Kasumi-1 (cell line): ENCODE measurements around the gene ANO4.
"Not testable (repeated sequence)": the region's sequence is repeated elsewhere in the genome, so short reads cannot be mapped to it uniquely, and the experiment has no call there.

ENCODE experiments used
- DNase-seq, 2 experiments: peaks; one replicate each; lab custom pipeline; 2025; lab: John Stamatoyannopoulos, UW

Gene ANO4

DNA sequence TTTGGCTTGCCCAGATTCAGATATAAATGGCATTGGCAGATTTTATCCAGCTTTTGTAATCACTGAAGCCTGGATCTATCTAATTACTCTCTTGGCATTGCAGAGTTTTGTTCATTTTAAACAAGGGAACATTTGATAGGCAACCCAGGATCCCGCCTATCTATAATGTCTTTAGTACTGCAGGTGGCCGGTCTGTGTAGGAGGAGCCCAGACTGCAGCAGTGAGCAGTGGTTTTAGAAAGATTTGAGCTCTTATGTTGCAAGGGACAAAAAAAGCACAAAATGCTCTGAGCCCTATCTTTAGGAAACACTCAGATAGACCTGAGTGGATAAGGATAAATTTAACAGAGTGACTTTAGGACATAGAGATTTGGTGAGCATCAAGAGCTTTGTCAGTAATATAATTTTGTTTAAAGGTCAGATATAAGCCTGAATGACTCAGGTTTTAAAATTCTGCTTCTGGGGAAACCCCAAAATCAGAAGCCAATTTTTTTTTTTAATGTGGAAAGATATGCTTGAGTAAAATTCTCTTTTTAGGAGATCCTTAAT is 250.0 kb downstream of the ANO4 start:
- DNase-seq = no peak

DNA sequence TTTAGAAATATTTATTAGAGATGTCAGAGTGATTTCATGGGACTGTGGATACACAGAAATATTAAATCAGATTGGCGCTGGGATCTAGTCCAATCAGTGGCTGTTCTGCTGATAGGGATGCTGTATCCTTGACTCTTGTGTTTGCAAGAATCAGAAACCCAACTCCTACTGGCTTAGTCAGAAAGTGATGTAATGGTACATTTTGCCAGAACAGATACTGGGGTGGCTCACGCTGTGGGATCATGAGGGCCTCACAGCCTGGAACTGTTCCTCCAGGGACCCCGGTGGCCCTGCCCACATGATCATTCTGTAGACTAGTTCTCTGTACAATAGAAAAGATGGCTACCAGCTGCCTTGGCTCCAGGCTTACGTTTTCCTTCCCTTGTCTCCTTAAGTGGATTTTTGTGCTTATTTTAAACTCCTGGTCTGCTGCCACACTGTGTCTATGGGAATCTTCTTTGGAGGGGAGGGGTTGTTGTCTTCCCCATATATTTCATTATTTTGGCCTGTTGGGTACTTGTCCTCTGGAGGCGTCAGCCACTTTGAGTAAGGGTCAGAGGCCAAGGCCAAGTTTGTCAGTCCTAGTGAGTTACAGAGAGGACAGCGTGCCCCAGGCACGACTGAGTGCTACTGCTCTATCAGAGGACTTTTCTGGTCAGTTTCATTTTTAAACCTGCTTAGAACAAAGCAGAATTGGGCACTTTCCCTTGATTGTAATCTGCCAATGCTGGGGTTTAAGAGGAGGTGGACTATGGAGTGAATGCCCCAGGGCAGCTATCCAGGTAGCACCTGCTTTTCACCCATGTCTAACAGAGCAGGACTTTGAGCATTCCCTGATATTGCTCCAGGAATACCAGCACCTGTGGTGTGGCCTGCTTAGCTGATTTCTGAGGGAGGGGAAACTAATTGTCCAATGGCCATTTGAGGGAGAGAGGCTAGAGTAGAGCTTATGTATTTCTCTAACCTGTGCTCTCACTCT is 251.2 kb downstream of the ANO4 start:
- DNase-seq = no peak

DNA sequence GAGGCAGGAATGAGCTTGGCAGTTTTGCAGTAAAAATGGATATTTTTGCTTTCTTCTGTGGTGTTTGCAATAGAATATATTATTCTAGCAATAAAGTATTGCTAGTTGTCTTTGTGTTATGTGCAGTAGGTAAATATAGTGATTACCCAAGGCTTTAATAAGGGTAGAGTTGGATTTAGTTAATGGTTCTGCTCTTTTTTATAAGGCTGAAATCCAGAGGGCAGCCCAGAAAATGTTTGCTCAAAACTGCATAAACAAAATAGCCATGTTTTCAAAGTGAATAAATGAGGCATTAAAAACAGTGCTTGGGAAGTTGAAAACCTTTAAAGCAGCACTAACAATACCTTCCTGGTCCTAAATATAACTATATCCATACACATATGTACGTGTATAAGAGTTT is 253.1 kb downstream of the ANO4 start:
- DNase-seq = no peak

DNA sequence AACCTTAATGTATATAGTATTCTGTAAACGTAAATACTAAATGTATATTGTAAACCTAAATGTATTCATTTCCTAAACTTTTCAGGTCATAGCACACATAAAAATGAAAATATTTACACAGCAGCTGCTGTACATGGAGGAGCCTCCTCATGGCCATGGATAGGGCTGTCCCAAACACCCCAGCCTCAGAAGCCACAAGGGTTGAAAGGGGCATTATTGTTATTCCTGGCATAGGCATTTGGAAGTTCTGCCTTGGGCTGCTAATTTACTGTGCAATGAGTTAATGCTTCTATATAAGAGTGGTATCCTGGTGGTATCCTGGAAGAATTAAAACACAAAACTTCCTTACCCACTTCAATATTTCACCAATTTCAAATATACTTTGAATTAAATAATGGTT is 256.1 kb downstream of the ANO4 start:
- no peak for DNase-seq

DNA sequence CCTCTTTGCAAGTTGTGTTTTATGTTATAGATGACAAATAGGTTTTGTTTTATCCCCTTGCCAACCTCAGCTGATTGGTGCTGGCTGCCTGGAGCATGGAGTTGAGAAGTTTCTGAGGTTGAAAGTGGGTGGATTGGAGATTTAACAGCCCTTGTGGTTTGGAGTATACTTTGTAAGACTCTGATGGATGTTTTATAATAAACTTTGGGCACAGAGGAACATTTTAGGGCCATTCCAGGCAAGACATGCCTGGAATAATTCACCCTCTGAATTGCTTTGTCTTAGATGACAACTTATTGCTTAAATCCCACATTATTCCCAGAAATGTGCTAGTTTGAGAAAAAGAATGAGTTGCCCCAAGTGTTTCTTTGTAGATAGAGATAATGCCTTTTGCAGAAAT is 256.6 kb downstream of the ANO4 start:
- DNase-seq = no peak

DNA sequence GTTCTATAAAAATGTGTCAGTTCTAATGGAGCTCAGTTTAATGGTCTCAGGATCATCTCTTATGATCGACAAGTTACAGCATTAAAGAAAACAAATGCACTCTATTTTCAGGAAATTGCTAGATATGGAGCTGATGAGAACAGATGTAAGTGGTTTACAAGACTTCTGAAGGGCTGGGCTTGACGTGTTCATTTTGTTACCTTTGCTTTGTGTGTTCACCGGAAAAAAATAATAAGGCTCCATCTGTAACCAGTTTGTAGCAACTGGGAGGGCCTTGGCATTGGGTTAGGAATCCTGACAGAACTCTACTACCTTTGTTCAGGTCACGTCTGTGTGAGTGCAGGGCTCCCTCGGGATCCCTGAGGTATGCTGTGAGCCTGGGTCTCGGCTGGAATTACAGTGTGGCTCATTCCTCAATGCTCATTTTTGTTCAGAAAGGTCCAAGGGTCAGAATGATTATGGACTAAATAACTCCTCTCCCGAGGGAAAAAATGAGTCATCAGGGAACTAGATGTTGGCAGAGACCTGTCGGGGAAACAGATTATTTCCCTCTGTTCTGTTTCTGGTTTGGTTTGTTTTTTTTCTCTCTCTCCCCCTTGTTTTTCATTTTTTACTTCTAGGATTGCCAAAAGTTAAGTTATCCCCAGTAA is 257.4 kb downstream of the ANO4 start:
- DNase-seq = no peak

DNA sequence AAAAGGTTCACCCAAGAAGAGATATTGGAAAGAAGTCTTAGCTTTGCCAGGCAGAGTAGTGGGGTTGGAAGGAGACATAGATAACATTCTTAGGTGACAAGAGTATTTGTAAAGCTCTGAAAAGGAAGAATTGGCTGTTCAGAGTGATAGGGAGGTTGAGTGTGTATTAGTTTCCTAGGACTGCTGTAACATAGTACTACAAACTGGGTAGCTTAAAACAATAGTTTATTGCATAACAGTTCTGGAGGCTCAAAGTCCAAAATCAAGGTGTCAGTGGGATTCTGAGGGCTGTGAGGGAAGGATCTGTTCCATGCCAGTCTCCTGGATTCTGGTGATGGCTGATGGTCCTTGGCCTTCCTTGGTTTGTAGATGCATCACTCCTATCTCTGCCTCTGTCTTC is 258.6 kb downstream of the ANO4 start:
- DNase-seq = no peak

DNA sequence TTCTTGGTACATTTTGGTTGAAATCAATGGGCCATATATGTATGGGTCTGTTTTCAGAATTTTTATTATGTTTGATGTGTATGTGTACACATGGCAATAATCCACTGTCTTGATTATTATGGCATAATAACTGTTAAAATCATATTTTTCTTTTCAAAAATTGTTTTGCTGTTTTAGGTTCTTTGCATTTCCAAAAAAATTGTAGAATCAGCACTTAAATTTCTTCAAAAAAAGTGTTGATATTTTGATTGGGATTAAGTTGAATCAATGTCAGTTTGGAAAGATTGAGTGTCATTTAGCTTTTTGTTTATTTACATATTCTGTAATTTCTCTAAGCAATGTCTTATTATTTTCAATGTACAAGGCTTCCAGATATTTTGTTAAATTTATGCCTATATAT is 261.4 kb downstream of the ANO4 start:
- DNase-seq = no peak

DNA sequence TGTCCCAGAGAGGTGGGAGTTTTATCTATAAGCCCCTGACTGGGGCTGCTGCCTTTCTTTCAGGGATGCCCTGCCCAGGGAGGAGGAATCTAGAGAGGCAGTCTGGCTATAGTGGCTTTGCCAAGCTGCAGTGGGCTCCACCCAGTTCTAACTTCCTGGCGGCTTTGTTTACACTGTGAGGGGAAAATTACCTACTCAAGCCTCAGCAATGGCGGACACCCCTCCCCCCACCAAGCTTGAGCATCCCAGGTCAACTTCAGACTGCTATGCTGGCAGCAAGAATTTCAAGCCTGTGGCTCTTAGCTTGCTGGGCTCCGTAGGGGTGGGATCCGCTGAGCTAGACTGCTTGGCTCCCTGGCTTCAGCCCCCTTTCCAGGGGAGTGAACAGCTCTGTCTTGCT is 267.9 kb downstream of the ANO4 start:
- DNase-seq = not testable (repeated sequence)

DNA sequence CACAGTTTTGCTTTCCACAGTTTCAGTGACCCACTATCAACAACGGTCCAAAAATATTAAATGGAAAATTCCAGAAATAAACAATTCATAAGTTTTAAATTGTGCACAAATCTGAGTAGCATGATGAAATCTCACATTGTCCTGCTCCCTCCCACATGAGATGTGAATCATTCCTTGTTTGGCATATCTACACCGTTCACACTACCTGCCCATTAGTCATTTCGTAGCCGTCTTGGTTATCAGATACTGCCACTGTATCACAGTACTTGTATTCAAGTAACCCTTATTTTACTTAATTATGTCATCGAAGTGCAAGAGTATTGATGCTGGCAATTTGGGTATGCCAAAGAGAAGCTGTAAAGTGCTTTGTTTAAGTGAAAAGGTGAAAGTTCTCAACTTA is 270.1 kb downstream of the ANO4 start:
- DNase-seq = no peak

DNA sequence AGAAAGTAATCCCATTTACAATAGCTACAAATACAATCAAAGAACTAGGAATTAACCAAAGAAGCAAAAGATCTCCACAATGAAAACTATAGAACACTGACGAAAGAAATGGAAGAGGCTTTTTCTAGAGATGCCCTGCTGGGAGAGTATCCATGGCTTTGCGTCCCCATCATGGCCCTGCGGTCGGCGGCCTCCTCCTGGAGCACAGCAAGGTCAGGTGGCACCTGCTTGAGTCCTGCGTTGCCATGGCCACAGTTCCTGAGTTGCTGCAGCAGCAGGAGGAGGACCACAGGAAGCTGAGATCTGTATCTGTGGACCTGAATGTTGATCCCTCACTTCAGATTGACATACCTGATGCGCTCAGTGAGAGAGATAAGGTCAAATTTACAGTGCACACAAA is 271.9 kb downstream of the ANO4 start:
- no peak for DNase-seq

DNA sequence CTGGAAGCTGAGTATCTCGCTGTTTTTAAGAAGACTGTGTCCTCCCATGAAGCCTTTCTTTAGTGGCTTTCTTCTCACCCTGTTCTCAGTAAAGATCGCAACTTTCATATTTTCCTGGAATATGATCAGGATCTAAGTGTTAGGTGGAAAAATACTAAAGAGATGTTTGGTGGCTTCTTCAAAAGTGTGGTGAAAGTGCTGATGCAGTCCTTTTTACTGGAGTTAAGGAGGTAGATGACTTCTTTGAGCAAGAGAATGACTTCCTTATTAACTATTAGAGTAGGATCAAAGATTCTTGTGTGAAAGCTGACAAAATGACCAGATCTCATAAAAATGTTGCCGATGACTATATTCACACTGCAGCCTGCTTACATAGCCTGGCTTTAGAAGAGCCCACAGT is 273.8 kb downstream of the ANO4 start:
- DNase-seq = no peak

DNA sequence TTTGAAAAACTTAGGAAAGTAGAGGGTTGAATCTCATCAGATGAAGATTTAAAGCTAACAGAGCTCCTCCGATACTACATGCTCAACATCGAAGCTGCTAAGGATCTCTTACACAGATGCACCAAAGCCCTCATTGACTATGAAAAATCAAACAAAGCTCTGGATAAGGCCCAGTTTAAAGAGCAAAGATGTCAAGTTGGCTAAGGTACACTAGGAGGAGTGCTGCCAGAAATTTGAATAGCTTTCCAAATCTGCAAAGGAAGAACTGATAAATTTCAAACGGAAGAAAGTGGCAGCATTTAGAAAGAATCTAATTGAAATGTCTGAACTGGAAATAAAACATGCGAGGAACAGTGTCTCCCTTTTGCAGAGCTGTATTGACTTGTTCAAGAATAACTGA is 274.3 kb downstream of the ANO4 start:
- no peak for DNase-seq

DNA sequence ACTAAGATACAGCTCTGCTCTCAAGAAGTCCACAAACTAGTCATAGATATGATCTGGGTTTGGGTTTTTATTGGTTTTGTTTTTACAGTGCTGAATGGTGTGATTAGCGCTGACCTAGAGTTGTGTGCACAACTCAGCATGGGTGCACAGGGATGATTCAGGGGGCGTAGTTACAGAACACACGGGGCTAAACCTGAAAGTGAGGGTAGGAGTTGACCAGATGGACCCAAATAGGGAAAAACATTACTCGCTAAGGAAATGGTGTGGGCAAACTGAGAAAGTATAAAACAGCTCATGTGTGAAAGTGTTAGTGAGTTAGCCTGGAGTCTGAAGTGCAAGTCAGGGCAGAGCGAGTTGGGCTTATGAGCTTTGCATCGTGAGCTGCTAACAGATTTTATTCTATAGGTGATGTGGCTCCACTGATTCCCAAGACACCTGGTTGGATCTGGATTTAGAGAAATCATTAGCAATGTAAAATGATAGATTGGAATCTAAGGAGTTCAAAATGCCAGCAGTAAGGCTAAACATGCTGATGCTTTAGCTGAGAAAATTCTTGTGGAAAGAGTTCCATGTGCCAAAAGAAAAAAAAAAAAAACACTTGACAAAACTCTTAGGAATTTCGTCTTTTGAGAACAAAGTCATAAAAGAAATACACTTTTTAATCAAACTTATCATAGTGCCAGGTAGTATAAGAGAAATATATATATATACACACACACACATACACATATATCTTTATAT is 280.5 kb downstream of the ANO4 start:
- DNase-seq = no peak

DNA sequence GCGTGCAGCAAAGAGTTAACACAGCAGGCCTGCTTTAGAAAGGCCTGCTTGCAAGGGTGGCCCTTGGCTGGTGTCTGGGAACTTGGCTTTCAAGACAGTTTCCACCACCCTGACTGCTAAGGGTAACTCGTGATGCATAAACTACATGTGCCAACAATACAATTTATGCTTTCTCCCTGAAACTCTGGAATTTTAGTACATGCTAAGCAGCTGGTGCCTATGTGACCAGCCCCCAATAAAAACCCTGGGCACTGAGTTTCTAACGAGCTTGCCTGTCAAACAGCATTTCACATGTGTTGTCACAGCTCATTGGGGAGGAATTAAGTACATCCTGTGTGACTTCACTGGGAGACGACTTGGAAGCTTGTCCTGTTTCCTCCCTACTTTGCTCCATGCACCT is 282.3 kb downstream of the ANO4 start:
- no peak for DNase-seq

DNA sequence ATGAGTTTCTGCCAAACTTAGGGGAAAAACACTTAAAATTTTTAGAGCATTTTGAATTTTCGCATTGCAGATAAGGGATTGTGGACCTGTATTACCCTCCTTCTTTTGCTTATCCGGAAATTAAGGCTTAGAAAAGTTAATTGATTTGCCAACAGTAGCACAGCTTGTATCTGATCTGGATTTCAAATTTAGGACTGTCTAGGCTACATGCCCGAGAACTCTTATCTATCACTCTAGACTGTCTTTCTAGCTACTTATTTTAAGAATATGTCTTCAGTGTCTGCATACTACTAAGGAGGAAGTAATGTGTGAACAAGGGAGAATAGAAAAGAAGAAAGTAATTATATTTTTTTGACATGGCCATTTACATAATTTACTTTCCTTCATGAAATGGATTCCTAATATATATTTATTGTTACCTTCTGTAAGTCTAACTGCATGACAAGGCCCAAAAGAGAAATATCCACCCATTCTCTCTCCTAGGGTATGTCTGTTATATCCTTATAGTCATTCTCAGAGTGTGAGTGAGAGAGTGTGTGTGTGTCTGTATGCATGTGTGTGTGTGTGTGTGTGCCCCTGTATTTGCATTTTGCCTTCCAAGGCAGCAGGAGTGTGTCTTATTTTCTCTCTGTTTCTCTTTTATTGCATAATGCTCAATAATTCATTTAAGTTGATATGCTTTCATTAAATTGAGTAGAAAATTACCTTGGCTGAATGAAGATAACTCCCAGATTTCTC is 283.4 kb downstream of the ANO4 start:
- no peak for DNase-seq

DNA sequence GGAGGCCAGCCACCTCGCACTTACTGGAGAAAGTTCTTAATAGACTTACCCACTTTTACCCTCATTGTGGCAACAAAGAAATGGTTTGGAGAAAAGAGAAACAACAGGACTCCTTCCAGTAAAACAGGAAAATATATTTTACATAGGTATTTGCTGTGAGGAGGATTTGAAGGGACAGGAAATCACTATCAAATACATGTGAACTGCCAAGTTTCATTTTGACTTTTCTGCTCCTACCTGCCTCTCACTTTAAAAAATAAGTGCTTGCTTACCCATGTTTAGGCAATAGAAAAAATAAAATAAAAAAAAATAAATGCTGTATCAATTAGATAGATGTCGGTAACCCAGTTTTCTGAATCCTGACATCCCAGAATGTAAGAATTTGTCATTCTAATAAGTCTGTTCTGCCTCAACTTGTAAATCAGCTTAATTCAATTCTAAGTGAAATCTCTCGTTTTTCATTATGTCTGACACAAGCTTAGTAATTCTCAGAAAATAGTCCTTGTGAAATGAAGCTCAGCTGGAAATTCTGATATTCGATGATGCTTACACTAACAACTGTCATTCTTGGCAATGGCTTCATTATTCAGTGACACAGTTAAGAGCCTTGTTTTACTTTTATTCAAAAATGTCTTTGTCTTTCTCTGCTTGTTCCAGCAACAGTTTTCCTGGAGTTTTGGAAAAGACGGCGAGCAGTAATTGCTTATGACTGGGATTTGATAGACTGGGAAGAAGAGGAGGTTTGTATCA is 284.1 kb downstream of the ANO4 start:
- DNase-seq = no peak

DNA sequence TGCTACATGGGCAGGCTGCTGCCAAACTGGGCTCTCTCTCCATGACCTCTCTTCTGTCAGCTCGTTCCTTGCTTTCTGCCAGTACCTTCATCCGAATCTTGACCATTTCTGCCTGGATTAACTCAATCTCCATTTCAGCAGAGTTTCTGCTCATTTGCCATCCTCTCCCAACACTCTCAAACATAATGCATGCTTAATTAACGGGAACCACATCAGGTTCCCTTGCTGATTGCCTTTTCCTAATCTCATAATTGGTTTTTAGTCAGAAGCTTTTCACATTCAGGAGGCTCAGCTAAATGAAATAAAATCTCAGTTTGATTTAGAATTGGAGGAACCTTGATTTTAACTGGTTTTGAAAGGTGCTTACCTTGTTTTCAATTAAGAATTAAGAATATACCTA is 288.1 kb downstream of the ANO4 start:
- no peak for DNase-seq

DNA sequence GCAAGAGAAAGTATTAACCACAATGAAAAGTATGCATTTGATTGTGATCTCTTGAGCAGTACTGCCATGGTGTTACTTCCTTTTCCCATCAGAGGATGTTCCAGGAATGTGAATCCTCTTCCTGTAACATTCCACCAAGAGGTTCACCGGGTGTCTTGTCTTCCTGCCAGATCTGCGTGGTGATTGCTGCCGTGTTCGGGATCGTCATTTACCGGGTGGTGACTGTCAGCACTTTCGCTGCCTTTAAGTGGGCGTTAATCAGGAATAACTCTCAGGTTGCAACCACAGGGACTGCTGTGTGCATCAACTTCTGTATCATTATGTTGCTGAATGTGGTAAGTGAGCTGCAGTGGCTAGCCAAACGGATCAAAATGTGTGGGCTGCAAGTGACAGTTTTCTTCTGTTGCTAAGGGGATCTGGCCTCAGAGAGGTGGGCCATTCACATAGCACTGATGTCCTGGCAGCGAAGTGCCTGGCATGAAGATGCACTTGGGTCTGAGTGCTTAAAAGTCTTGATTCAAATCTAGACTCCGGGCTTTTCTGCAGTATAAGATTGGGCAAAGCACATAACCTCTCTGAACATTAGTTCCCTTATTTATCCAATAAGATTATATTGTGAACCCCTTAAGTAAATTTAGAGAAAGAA is 292.0 kb downstream of the ANO4 start:
- DNase-seq = no peak

DNA sequence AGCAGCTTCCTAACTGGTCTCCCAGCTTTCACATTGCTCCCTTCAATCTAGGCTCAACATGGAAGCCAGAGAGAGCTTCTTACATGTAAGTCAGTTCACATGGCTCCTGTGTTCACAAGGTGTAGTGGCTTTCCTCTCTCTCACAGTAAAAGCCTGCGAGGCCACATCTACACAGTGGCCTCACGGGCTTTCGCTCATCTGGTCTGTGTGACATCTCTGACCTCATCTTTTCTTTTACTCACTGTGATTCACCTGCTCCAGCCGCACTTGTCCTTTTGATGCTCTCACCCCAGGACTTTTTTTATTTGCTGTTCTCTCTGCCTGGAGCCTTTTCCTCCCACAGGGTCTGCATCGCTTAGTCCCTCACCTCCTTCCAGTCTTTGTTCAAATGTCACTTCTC is 293.3 kb downstream of the ANO4 start:
- no peak for DNase-seq

DNA sequence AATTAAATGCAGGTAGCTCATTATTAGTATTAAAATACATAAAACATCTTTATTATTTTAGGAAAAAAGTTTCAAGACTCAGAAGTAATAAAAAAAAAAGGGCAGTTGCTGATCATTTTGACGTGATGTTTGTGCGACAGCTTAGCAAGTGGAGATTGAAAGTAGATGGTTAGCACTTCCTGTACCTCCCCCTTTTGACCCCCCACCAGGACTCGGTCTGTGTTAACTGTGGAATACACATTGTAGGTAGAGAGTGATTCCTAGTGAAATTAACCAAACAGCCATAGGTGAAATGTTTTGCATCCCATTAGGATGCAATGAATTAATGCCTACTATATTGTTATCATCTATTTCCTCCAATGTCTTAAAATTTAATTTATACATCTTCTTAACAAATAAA is 294.7 kb downstream of the ANO4 start:
- no peak for DNase-seq
